ENCODE results near the gene FASTK.

The FASTK gene

DNA sequence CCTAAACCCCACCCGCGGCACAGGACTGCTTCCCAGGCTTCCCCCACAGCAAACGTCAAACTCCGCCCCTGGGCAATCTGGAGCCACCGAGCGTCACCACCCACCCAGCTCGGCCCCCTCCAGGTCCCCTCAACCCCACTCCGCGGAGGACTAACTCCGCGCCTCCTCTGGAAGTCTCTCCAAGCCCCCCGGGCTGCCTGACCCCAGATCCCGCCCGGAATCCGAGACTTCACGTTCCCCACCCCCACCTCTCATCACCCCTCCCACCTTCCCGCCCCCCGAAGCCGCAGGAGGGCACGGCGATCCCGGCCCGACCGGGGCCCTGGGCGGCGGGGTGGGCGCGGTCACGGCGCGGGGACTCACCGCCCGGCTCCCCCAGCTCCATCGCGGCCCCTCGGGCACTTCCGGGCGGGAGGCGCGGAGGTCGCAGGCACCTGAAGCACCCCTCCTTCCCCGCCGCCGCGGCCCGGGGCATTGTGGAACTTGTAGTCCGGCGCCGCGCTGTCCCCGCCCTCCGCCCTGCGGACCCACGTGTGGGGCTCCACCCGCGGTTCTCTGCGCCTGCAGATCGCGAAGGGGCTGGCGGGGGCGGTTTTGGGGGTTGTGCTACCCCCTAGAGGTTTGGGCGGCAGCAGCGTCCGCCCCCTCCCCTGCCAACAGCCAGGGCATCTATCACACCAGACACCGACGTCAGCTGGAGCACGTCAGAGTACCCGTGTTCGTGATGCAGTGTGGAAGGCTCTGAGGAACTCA, 2.6 kb upstream of the FASTK start, which contains the start of gene TMUB1:
Gene TMUB1 (minus strand): TSS at position 423 of the 753 bp plus-strand sequence. CDS start 930 bp downstream, outside the sequence.
- DNase-seq (ENCODE audit: low spot score) (peak; percentile 46), FAIRE-seq (no peak)

DNA sequence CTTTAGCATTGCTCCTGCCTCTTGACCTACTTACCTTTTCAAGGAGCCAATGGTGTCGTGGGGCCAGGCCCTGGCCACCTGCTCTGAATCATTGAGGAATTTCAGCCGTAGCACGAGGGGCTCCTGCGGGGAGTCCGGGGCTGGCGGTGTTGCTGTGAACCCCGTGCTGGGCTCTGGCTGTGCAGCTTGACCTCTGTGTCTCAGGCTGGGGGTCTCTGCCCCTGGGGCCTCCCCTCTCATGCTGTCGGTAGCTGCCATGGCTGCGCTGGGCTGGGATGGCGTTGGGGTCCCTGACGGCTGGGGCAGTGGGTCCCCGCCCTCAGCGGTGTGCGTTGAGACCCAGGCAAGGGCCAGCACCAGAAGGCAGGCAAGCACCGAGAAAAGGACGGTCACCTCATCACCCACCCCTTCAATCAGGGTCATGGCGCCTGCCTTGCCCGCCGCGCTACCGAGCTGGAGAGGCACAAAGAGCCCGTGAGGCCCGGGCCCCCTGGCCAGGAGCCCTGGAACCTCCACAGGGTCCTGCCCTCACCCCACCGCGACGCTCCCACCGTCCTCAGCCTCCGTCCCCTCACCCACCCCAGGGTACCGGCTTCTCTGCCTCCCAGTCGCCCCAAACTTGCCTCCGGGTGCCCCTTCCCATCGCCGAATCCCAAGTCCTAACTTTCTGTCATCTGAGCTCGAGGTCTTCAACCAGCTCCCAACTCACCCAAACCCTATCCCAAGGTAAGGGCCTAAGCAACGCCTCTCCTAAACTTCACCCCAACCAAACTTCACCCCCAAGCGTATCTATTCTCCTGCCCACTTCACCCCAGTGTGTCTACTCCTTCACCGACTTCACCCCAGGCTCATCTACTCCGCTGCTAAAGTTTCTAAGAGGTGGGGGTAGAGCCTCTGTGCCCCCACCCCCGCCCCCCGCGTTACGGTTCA, 1.8 kb upstream of the FASTK start:
- FAIRE-seq: no peak
- no peak for DNase-seq (ENCODE audit: low spot score)

- FAIRE-seq: no peak
- DNase-seq (ENCODE audit: low spot score): peak; percentile 55
These were observed 827 bp upstream of the FASTK start for GRCh38 chr7:151081170-151082101.

DNA sequence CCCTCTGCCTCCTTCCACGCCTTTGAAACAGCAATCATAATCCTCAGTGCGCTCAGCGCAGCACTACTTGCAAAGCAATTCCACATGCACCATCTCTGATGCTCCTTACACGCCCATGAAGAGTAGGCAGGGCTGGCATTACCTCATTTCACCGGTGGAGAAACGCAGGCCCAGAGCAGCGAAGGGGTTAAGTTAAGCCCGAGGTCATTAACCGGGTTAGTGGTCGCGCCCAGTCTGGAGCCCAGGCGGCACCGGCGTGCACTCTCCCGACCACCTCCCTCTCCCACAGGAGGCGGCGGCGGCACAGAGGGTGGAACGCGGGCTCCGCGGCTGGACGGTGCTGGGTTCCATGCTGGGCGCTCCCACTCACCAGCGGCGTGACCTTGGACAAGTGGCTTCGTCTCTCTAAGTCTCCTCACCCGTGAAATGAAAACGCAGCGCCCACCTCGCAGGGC, 515 bp downstream of the FASTK start:
- no peak for FAIRE-seq
- DNase-seq (ENCODE audit: low spot score): peak; percentile 20

GRCh38 chr7:151079199-151079910, 1.3 kb downstream of the FASTK start:
- FAIRE-seq (no peak), DNase-seq (ENCODE audit: low spot score) (no peak)

DNA sequence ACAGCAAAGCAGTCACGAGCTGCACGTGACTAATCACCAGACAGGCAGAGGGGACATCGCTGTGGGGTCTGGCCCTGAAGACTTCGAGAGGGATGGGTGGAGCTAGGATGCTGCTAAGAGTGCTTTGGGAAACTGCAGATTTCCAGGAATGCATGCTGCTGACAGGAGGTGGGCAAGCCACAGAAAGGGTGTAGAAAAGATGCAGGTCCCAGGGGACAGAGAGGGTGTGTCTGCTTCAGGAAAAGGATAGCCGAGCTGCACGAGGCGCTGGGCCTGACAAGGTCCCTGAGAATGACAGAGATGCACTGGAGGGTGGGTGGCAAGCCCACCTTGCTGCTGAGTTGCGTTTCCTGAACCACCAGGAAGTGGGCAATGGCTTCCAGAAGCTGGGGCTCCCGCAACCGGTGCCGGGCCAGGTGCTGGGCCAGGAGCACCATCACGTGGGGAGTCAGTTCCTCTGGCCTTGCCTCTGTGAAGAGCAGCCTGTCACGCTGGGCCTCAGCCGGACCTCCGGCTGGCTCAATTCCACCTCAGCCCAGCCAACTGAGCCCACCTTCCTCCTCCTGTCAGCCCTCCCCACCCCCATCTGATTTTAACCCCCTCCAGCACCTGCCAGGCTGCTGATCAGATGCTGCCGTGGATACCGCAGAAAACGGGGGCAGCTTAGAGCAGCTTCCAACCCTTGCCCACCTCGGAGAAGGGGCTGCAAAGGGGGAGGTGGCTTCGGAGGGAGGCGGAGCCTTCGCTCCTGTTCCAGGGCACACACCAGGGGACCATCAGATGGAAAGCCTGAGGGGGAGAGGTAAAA, 2.2 kb downstream of the FASTK start:
- DNase-seq (ENCODE audit: low spot score) (no peak), FAIRE-seq (no peak)

GRCh38 chr7:151077705-151078232, 2.8 kb downstream of the FASTK start:
- FAIRE-seq: no peak
- DNase-seq (ENCODE audit: low spot score): no peak

GRCh38 chr7:151076863-151077704, 3.5 kb downstream of the FASTK start:
- DNase-seq (ENCODE audit: low spot score): no peak
- FAIRE-seq: no peak

GRCh38 chr7:151075978-151076426, 4.6 kb downstream of the FASTK start:
- no peak for DNase-seq (ENCODE audit: low spot score)
- no peak for FAIRE-seq

- no peak for FAIRE-seq
These were observed 5.0 kb downstream of the FASTK start for GRCh38 chr7:151075662-151075971.

DNA sequence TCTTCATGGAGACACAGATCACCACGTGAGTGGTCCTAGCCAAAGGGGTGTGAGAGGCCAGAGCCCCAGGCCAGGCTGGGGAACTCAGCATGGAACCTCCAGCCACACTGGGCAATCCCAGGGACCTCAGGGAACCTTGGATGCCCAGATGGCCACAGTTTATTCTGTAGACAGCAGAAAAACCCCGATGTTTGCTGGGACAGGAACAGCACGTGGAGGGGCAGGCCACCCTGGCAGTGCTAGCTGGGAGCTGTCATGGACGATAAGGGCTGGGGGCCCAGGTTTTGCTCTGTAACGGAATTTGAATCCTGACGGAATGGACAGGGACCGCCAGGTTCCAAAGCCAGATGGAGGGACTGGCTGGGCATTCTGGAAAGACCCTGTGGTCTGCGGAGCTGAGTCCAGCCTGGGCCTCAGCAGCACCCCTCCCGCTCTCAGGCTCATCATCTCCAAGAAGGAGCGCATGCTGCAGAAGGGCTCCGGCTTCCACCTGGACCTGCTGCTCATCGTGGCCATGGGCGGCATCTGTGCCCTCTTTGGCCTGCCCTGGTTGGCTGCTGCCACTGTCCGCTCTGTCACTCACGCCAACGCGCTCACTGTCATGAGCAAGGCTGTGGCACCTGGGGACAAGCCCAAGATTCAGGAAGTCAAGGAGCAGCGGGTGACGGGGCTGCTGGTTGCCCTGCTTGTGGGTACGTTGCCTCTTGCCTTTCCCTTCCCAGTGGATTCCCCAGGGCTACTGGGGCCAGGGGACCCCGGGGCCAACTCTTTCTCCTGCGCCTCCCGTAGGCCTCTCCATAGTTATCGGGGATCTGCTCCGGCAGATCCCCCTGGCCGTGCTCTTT, 5.6 kb downstream of the FASTK start:
- DNase-seq (ENCODE audit: low spot score): no peak

More at GRCh38 chr7:151075662-151075971, 5.0 kb downstream of the FASTK start:
- DNase-seq (ENCODE audit: low spot score): no peak

GRCh38 chr7:151073990-151074389, 6.6 kb downstream of the FASTK start:
- FAIRE-seq (no peak), DNase-seq (ENCODE audit: low spot score) (no peak)

More for the DNA sequence above, 5.6 kb downstream of the FASTK start:
- FAIRE-seq: no peak

GRCh38 chr7:151071032-151071866, 9.4 kb downstream of the FASTK start:
- no peak for DNase-seq (ENCODE audit: low spot score)
- FAIRE-seq: no peak

DNA sequence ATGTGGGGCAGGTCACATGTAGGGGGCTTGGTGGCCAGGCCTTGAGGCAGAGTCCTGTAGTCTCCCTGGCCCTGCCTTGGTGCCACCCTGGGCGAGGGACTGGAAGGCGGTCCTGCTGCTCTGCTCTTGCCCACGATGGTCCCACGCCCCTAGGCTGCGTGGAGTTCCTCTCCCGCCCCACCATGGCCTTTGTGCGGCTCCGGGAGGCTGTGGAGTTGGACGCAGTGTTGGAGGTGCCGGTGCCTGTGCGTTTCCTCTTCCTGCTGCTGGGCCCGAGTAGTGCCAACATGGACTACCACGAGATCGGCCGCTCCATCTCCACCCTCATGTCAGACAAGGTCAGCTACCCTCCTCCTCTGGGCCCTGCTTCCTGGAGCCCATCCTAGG, 10.0 kb downstream of the FASTK start:
- DNase-seq (ENCODE audit: low spot score) (no peak), FAIRE-seq (no peak)

DNA sequence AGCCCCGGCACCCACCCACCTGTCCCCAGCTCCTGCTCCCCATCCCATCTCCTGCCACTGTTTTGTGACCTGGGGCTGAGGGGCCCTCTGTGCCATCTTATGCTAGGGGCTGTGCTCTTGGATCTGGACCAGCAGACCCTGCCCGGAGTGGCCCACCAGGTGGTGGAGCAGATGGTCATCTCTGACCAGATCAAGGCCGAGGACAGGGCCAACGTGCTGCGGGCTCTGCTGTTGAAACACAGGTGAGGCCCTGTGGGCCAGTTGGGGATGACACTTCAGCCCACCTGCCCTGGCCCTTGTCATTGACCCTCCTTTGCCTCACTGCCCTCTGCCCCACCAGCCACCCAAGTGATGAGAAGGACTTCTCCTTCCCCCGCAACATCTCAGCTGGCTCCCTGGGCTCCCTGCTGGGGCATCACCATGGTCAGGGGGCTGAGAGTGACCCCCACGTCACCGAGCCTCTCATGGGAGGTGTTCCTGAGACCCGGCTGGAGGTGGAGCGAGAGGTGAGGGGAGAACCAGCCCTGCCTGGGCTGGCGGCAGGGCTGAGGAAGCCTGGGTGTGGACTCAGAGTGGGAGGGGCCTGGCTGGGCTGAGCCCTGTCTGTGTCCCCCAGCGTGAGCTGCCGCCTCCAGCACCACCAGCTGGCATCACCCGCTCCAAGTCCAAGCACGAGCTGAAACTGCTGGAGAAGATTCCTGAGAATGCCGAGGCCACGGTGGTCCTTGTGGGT, 10.6 kb downstream of the FASTK start:
- DNase-seq (ENCODE audit: low spot score) (no peak), FAIRE-seq (no peak)

Measured in RCC 7860 (cell line).